Neural progenitor cell (in vitro differentiated cells): ENCODE measurements around the gene C6orf136. TPM values are rescaled to one million over a fixed set of nuclear protein-coding genes. Genes with fewer than 3 reads are reported as not detected.

Experiments used
- DNase-seq: peaks from one replicate; pipeline ENCODE4 v3.0.0-alpha.2; 2016; ENCODE audit warnings: low spot score
- H2AFZ ChIP-seq: fragments of 200-600 bp; sonication (generic); replicated peaks from 2 replicates; pipeline ENCODE4 v1.6.1; 2016; ENCODE audit warnings: antibody characterized with exemption
- H3F3A ChIP-seq: fragments of 200-600 bp; sonication (generic); 2 replicates; pipeline ENCODE4 v1.6.1; 2016; ENCODE audit warnings: antibody characterized with exemption, low read depth
- H3K27ac ChIP-seq: fragments of 200-600 bp; sonication (generic); 2 replicates; pipeline ENCODE4 v1.5.1; 2016; ENCODE audit warnings: mild to moderate bottlenecking
- H3K27me3 ChIP-seq: fragments of 200-600 bp; sonication (generic); 2 replicates; pipeline ENCODE4 v1.6.1; 2016; ENCODE audit warnings: mild to moderate bottlenecking, moderate library complexity
- H3K36me3 ChIP-seq: fragments of 200-600 bp; sonication (generic); 2 replicates; pipeline ENCODE4 v1.5.1; 2016
- H3K4me1 ChIP-seq: fragments of 200-600 bp; sonication (generic); 2 replicates; pipeline ENCODE4 v1.6.1; 2016; ENCODE audit warnings: mixed run types
- H3K4me2 ChIP-seq: fragments of 200-600 bp; sonication (generic); 2 replicates; pipeline ENCODE4 v1.6.1; 2016
- H3K4me3 ChIP-seq: fragments of 200-600 bp; sonication (generic); 2 replicates; pipeline ENCODE4 v1.5.1; 2016
- H3K79me2 ChIP-seq: fragments of 200-600 bp; sonication (generic); 2 replicates; pipeline ENCODE4 v1.6.1; 2016; ENCODE audit warnings: low read depth
- H3K9ac ChIP-seq: fragments of 200-600 bp; sonication (generic); 2 replicates; pipeline ENCODE4 v1.6.1; 2016
- H3K9me3 ChIP-seq: fragments of 200-600 bp; sonication (generic); 2 replicates; pipeline ENCODE4 v1.5.1; 2016; ENCODE audit warnings: low read depth
- H4K20me1 ChIP-seq: fragments of 200-600 bp; sonication (generic); 2 replicates; pipeline ENCODE4 v1.6.1; 2016; ENCODE audit warnings: low read depth
- H3K27ac Mint-ChIP-seq: 3 replicates; pipeline ENCODE4 v1.8.0; 2021; ENCODE audit warnings: mixed read lengths
- H3K27me3 Mint-ChIP-seq: 2 replicates; pipeline ENCODE4 v1.8.0; 2022; ENCODE audit warnings: low read depth, mild to moderate bottlenecking, inconsistent platforms, moderate library complexity, mixed read lengths; ENCODE audit not compliant: insufficient read depth
- H3K36me3 Mint-ChIP-seq: 3 replicates; pipeline ENCODE4 v1.8.0; 2021; ENCODE audit warnings: mixed read lengths
- H3K4me1 Mint-ChIP-seq: 3 replicates; pipeline ENCODE4 v1.8.0; 2021; ENCODE audit warnings: mixed read lengths
- H3K4me3 Mint-ChIP-seq: 3 replicates; pipeline ENCODE4 v1.8.0; 2021; ENCODE audit warnings: mild to moderate bottlenecking, moderate library complexity, mixed read lengths
- H3K9me3 Mint-ChIP-seq: 3 replicates; pipeline ENCODE4 v1.8.0; 2020; ENCODE audit warnings: mixed read lengths
- CTCF ChIP-seq: fragments of 200-600 bp; sonication (generic); IDR thresholded peaks from 2 replicates; pipeline ENCODE4 v1.5.1; 2017; ENCODE audit warnings: antibody characterized with exemption, mild to moderate bottlenecking
- EZH2 ChIP-seq: fragments of 200-600 bp; sonication (generic); IDR thresholded peaks from 2 replicates; pipeline ENCODE4 v1.6.1; 2017; ENCODE audit warnings: antibody characterized with exemption, mild to moderate bottlenecking, moderate library complexity
- EZH2phosphoT487 ChIP-seq: fragments of 200-600 bp; sonication (generic); IDR thresholded peaks from 2 replicates; pipeline ENCODE4 v1.6.1; 2017; ENCODE audit warnings: antibody characterized with exemption
- total RNA-seq: library from RNA; depleted of rRNA; stranded (reverse); fragments of >200 nt; gene quantifications from 2 replicates; pipeline ENCODE4 v1.2.3, GENCODE V29; 2015; ENCODE audit warnings: low replicate concordance

The C6orf136 gene
- total RNA-seq, 1 donor from 2014 or later: 3.7 TPM

GRCh38 chr6:30679765-30680535 lies 33.0 kb downstream of the C6orf136 start:
- Histone ChIP-seq H3K27me3 (no peaks in the 10 kb centered on the region), H2AFZ (no peak overlapping the region), H3K4me3 (peak overlapping the region; percentile 21), H3K4me1 (peaks cover 46% of the 10 kb centered on the region), H3K9ac (no peak overlapping the region), H3K4me2 (peak overlapping the region; percentile 75), H3F3A (peaks cover 15% of the 10 kb centered on the region), H3K36me3 (no peaks in the 10 kb centered on the region), H3K79me2 (peaks cover 52% of the 10 kb centered on the region), H3K9me3 (no peaks in the 10 kb centered on the region), H3K27ac (peak overlapping the region; percentile 5), H4K20me1 (peaks cover 62% of the 10 kb centered on the region)
- H3K9me3 Mint-ChIP-seq: no peaks in the 10 kb centered on the region
- peak overlapping the region; percentile 70 for H3K4me3 Mint-ChIP-seq
- peaks cover 54% of the 10 kb centered on the region for H3K4me1 Mint-ChIP-seq
- H3K27me3 Mint-ChIP-seq: peaks cover 14% of the 10 kb centered on the region
- peaks cover 17% of the 10 kb centered on the region for H3K36me3 Mint-ChIP-seq
- peak; percentile 75 for DNase-seq
- no peak for TF ChIP-seq CTCF
- TF ChIP-seq EZH2phosphoT487: no peak
- no peak for TF ChIP-seq EZH2
- peak overlapping the region; percentile 26 for H3K27ac Mint-ChIP-seq

GRCh38 chr6:30681766-30682142 lies 34.8 kb downstream of the C6orf136 start:
- Mint-ChIP-seq H3K27ac (no peak overlapping the region), H3K4me3 (peak overlapping the region; percentile 87), H3K27me3 (peaks cover 9% of the 10 kb centered on the region), H3K4me1 (peaks cover 67% of the 10 kb centered on the region), H3K9me3 (no peaks in the 10 kb centered on the region), H3K36me3 (peaks cover 10% of the 10 kb centered on the region)
- no peaks in the 10 kb centered on the region for H3K9me3 ChIP-seq
- no peak overlapping the region for H3K4me3 ChIP-seq
- no peaks in the 10 kb centered on the region for H3K27me3 ChIP-seq
- H4K20me1 ChIP-seq: peaks cover 62% of the 10 kb centered on the region
- peaks cover 70% of the 10 kb centered on the region for H3K79me2 ChIP-seq
- H2AFZ ChIP-seq: no peak overlapping the region
- no peak overlapping the region for H3K27ac ChIP-seq
- peaks cover 60% of the 10 kb centered on the region for H3K4me1 ChIP-seq
- TF ChIP-seq EZH2 (no peak), CTCF (no peak)
- no peak for DNase-seq
- peaks cover 16% of the 10 kb centered on the region for H3F3A ChIP-seq
- peak overlapping the region; percentile 97 for H3K4me2 ChIP-seq
- H3K9ac ChIP-seq: no peak overlapping the region
- no peaks in the 10 kb centered on the region for H3K36me3 ChIP-seq

- peak; percentile 44 for DNase-seq
- Histone ChIP-seq H3K27me3 (no peaks in the 10 kb centered on the region), H3K36me3 (no peaks in the 10 kb centered on the region), H3K4me1 (peaks cover 60% of the 10 kb centered on the region), H3K79me2 (peaks cover 70% of the 10 kb centered on the region), H3K9ac (peak overlapping the region; percentile 4), H3K9me3 (no peaks in the 10 kb centered on the region), H4K20me1 (peaks cover 62% of the 10 kb centered on the region), H3K27ac (peak overlapping the region; percentile 78), H3K4me3 (peak overlapping the region; percentile 41), H3F3A (peaks cover 21% of the 10 kb centered on the region), H2AFZ (no peak overlapping the region), H3K4me2 (peak overlapping the region; percentile 97)
- peaks cover 9% of the 10 kb centered on the region for H3K27me3 Mint-ChIP-seq
- TF ChIP-seq EZH2phosphoT487: no peak
- no peak for TF ChIP-seq CTCF
- no peak for TF ChIP-seq EZH2
- H3K4me3 Mint-ChIP-seq: peak overlapping the region; percentile 87
- H3K36me3 Mint-ChIP-seq: peaks cover 10% of the 10 kb centered on the region
- H3K9me3 Mint-ChIP-seq: no peaks in the 10 kb centered on the region
- peak overlapping the region; percentile 74 for H3K27ac Mint-ChIP-seq
- H3K4me1 Mint-ChIP-seq: peaks cover 67% of the 10 kb centered on the region
Observed at GRCh38 chr6:30682143-30683117, 35.5 kb downstream of the C6orf136 start.
